B cell (primary cell): Measurements from ENCODE around the gene ARAP2. TPM values are rescaled to one million over a fixed set of nuclear protein-coding genes. Genes with fewer than 3 reads are reported as not detected.

Experiments used
- ATAC-seq: fragments of 200-7000 bp; cut with Tn5 transposase; one replicate; pipeline ENCODE4 v1.10.0; 2021; ENCODE audit warnings: low read depth, mild to moderate bottlenecking, moderate number of reproducible peaks, moderate library complexity
- CTCF ChIA-PET: fragments of 350-600 bp; sonication (Branson Sonifier 250); formaldehyde crosslinking; loops from one replicate; lab custom pipeline; 2021; ENCODE audit warnings: antibody characterized with exemption, inconsistent platforms; lab: Charles Lee
- POLR2A ChIA-PET: fragments of 350-600 bp; sonication (Branson Sonifier 250); formaldehyde crosslinking; loops from one replicate; lab custom pipeline; 2021; ENCODE audit warnings: antibody characterized with exemption; lab: Charles Lee
- DNase-seq: peaks from one replicate; pipeline ENCODE4 v3.0.0; 2013
- H2AFZ ChIP-seq: 2 replicates; pipeline ENCODE4 v1.6.1; 2012; ENCODE audit warnings: mild to moderate bottlenecking, low read depth, low read length; ENCODE audit not compliant: insufficient read depth, poor library complexity, severe bottlenecking
- H3K27ac ChIP-seq, 2 donors: 1 replicate in 1 of 2; 2 replicates in 1 of 2; pipeline ENCODE4 v1.5.1; 2012 to 2013; ENCODE audit warnings: low read length in 2 of 2, mild to moderate bottlenecking in 2 of 2, moderate library complexity in 1 of 2
- H3K27me3 ChIP-seq, 4 experiments: fragments of 200-600 bp in 1 of 4; sonication (generic) in 1 of 4; replicated peaks in 1 of 4; 1 replicate in 2 of 4; 2 replicates in 2 of 4; pipeline versions ENCODE4 v1.6.1 to v1.7.0; 2013 to 2016; ENCODE audit warnings: low read length in 3 of 4, mild to moderate bottlenecking in 2 of 4, mixed read lengths in 1 of 4, moderate library complexity in 1 of 4; ENCODE audit not compliant: insufficient read depth in 4 of 4, control insufficient read depth in 3 of 4; ENCODE audit errors: control extremely low read depth in 1 of 4
- H3K36me3 ChIP-seq, 2 experiments: replicated peaks in 1 of 2; 1 replicate in 1 of 2; 2 replicates in 1 of 2; pipeline versions ENCODE4 v1.6.1 to v1.7.1; 2013; ENCODE audit warnings: low read length in 1 of 2; ENCODE audit not compliant: insufficient read depth in 2 of 2, control insufficient read depth in 1 of 2; ENCODE audit errors: control extremely low read depth in 1 of 2, extremely low read depth in 1 of 2
- H3K4me1 ChIP-seq, 2 donors: fragments of 200-600 bp in 1 of 2; sonication (generic) in 1 of 2; 1 replicate in 1 of 2; 2 replicates in 1 of 2; pipeline versions ENCODE4 v1.5.1 to v1.6.1; 2013 to 2017; ENCODE audit warnings: low read length in 2 of 2; ENCODE audit not compliant: control insufficient read depth in 2 of 2, insufficient read depth in 2 of 2
- H3K4me2 ChIP-seq: replicated peaks from 2 replicates; pipeline ENCODE3; 2012; ENCODE audit warnings: mild to moderate bottlenecking, low read depth, low read length; ENCODE audit not compliant: poor library complexity, severe bottlenecking
- H3K4me3 ChIP-seq, 5 experiments: fragments of 200-600 bp in 1 of 5; sonication (generic) in 1 of 5; 1 replicate in 3 of 5; 2 replicates in 2 of 5; pipeline versions ENCODE4 v1.5.1 to v1.7.0; 2011 to 2016; ENCODE audit warnings: low read length in 4 of 5, mild to moderate bottlenecking in 4 of 5, low read depth in 2 of 5, control low read depth in 1 of 5, moderate library complexity in 1 of 5; ENCODE audit not compliant: insufficient read depth in 1 of 5; ENCODE audit errors: control extremely low read depth in 1 of 5, extremely low read depth in 1 of 5
- H3K79me2 ChIP-seq: fragments of 200-600 bp; sonication (generic); one replicate; pipeline ENCODE4 v1.6.0; 2016; ENCODE audit warnings: low read length; ENCODE audit not compliant: control insufficient read depth, insufficient read depth
- H3K9ac ChIP-seq: fragments of 200-600 bp; sonication (generic); 2 replicates; pipeline ENCODE4 v1.6.1; 2017; ENCODE audit warnings: mild to moderate bottlenecking, low read length, moderate library complexity
- H3K9me3 ChIP-seq, 3 donors: one replicate each; pipeline versions ENCODE4 v1.6.1 to v1.7.1; 2013; ENCODE audit warnings: low read length in 2 of 3; ENCODE audit not compliant: control insufficient read depth in 2 of 3, insufficient read depth in 1 of 3; ENCODE audit errors: control extremely low read depth in 1 of 3
- H4K20me1 ChIP-seq: 2 replicates; pipeline ENCODE4 v1.6.0; 2012; ENCODE audit warnings: mild to moderate bottlenecking, low read length; ENCODE audit not compliant: insufficient read depth, control insufficient read depth, poor library complexity, severe bottlenecking
- H3K27ac Mint-ChIP-seq: one replicate; pipeline ENCODE4 v1.8.0; 2021; ENCODE audit warnings: mixed read lengths
- H3K27me3 Mint-ChIP-seq: one replicate; pipeline ENCODE4 v1.8.0; 2021; ENCODE audit warnings: mixed read lengths
- H3K4me1 Mint-ChIP-seq: one replicate; pipeline ENCODE4 v1.8.0; 2021; ENCODE audit warnings: mixed read lengths
- H3K4me3 Mint-ChIP-seq: one replicate; pipeline ENCODE4 v1.8.0; 2021; ENCODE audit warnings: mixed read lengths
- H3K9me3 Mint-ChIP-seq: one replicate; pipeline ENCODE4 v1.8.0; 2022; ENCODE audit warnings: mixed read lengths; ENCODE audit not compliant: insufficient read depth
- EZH2 ChIP-seq: IDR thresholded peaks from 2 replicates; pipeline ENCODE4 v1.6.1; 2012; ENCODE audit warnings: borderline replicate concordance, low read depth, mild to moderate bottlenecking, moderate library complexity, low read length; ENCODE audit not compliant: insufficient read depth, poor library complexity, severe bottlenecking
- WGBS: methylation state at CpG from one replicate; pipeline ENCODE4 v1.1.5; 2013; ENCODE audit warnings: missing lambda C conversion rate; ENCODE audit not compliant: insufficient coverage; 5-methylcytosine and 5-hydroxymethylcytosine counted together
- intact Hi-C: fragments of 100-400 bp; cut with micrococcal nuclease; formaldehyde crosslinking; loops from one replicate; pipeline ENCODE4 v1.10.0; 2022
- polyA plus RNA-seq: library from polyadenylated mRNA; depleted of rRNA; stranded (reverse); fragments of >200 nt; gene quantifications from 2 replicates; pipeline ENCODE4 v1.2.3, GENCODE V29; 2012
- total RNA-seq, 2 donors: library from RNA; stranded (reverse); fragments of 120-200 nt in 1 of 2; gene quantifications; 1 replicate in 1 of 2; 2 replicates in 1 of 2; pipeline versions ENCODE4 v1.2.3 to v1.2.4, GENCODE V29; 2013 to 2022
- TF ChIP-seq, protein P1 (sequence below): fragments of 200-600 bp; IDR thresholded peaks from one replicate; pipeline ENCODE4 v1.8.0; 2022; ENCODE audit warnings: antibody characterized with exemption, mild to moderate bottlenecking

The ARAP2 gene
- total and polyA plus RNA-seq, 2 donors (not counting 1 experiment from before 2014, with no cell fraction given) = 13.2 to 88.0 TPM

DNA sequence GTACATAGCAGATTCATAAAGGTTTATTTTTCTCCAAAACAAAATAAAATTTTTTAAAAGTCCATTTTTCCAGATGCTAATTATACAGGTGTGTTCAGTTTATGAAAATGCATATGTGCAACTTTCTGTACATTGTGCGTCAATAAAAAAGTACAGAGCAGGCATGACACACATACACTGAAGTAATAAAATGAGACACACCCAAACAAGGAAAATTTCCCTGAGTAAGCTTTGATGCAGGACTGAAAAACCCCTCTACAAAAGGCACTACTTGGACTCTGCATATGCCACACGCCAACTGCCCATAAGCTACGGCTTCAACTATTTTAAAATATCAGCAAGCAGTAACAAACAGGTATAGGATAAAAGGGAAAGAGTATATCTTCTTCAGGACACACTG lies 13.8 kb downstream of the ARAP2 start:
- peaks cover 22% of the 10 kb centered on the region for H4K20me1 ChIP-seq
- H3K9ac ChIP-seq = no peak overlapping the region
- 83% methylated on average over 1 of the region's 3 CpGs for WGBS
- CTCF ChIA-PET = no interaction called here
- peak overlapping the region; percentile 10 for H3K27ac Mint-ChIP-seq
- no peak for DNase-seq
- no peaks in the 10 kb centered on the region for H3K27me3 Mint-ChIP-seq
- H3K79me2 ChIP-seq = peaks cover 50% of the 10 kb centered on the region
- peaks cover 75% of the 10 kb centered on the region for H3K4me1 Mint-ChIP-seq
- no peak for TF ChIP-seq EZH2
- TF ChIP-seq, protein P1, sequence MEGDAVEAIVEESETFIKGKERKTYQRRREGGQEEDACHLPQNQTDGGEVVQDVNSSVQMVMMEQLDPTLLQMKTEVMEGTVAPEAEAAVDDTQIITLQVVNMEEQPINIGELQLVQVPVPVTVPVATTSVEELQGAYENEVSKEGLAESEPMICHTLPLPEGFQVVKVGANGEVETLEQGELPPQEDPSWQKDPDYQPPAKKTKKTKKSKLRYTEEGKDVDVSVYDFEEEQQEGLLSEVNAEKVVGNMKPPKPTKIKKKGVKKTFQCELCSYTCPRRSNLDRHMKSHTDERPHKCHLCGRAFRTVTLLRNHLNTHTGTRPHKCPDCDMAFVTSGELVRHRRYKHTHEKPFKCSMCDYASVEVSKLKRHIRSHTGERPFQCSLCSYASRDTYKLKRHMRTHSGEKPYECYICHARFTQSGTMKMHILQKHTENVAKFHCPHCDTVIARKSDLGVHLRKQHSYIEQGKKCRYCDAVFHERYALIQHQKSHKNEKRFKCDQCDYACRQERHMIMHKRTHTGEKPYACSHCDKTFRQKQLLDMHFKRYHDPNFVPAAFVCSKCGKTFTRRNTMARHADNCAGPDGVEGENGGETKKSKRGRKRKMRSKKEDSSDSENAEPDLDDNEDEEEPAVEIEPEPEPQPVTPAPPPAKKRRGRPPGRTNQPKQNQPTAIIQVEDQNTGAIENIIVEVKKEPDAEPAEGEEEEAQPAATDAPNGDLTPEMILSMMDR = no peak
- peaks cover 0 to 6% (median 3%) of the 10 kb centered on the region in 3 donors for H3K9me3 ChIP-seq
- H3K4me3 ChIP-seq = no peak overlapping the region
- peaks cover 5% of the 10 kb centered on the region for H3K9me3 Mint-ChIP-seq
- H3K36me3 ChIP-seq = peaks cover 0 to 7% of the 10 kb centered on the region in 2 experiments
- no peaks in the 10 kb centered on the region for H3K27me3 ChIP-seq
- H2AFZ ChIP-seq = no peak overlapping the region
- H3K4me1 ChIP-seq = peaks cover 2 to 12% of the 10 kb centered on the region in 2 donors
- no peak for ATAC-seq
- POLR2A ChIA-PET = no interaction called here
- no peak overlapping the region for H3K4me3 Mint-ChIP-seq
- H3K4me2 ChIP-seq = no peak overlapping the region
- intact Hi-C loops = no loop called here
- no peak overlapping the region for H3K27ac ChIP-seq

DNA sequence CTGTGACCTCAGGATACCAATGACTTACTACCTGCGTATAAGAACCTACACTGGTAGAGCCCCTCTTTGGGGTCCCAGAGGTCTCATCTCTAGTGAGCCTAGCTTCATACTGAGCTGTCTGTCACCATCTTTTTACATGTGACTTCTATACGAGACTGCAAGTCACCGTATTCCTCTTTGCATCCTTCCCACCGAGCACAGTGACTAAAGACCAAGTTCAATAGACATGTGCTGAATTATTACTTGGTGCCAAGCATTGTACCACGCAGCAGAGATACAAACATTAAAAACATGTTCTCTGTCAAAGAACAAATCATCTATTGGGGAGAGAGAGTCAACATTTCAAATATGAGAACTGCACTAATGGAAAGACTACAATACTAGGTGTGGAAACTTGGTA lies 16.4 kb downstream of the ARAP2 start:
- intact Hi-C loops = no loop called here
- ChIA-PET CTCF (interaction anchor here (1.0 kb wide), 1 partner anchor 172 kb away, joined by 4 read pairs; no protein-coding TSS in a partner anchor), POLR2A (no interaction called here)
- no peak for TF ChIP-seq EZH2
- TF ChIP-seq, protein P1 = no peak
- Mint-ChIP-seq H3K9me3 (peaks cover 1% of the 10 kb centered on the region), H3K27ac (peak overlapping the region; percentile 65), H3K27me3 (no peaks in the 10 kb centered on the region), H3K4me3 (no peak overlapping the region), H3K4me1 (peaks cover 67% of the 10 kb centered on the region)
- Histone ChIP-seq H3K79me2 (peaks cover 48% of the 10 kb centered on the region), H3K9ac (no peak overlapping the region), H2AFZ (no peak overlapping the region), H3K4me2 (no peak overlapping the region), H3K9me3 (no peaks in the 10 kb centered on the region), H3K4me3 (no peak overlapping the region), H3K36me3 (peaks cover 0 to 2% of the 10 kb centered on the region in 2 experiments), H3K27ac (no peak overlapping the region), H4K20me1 (peaks cover 19% of the 10 kb centered on the region), H3K4me1 (peaks cover 10 to 11% of the 10 kb centered on the region in 2 donors), H3K27me3 (no peaks in the 10 kb centered on the region)
- DNase-seq (no peak), ATAC-seq (no peak)
- 95% methylated on average over 4 of the region's 5 CpGs for WGBS
